Parathyroid adenoma (tissue), 2 donors: ENCODE data around the gene PLEKHJ1.
"Not testable (repeated sequence)": the region's sequence is repeated elsewhere in the genome, so short reads cannot be mapped to it uniquely, and the experiment has no call there.

Experiments
- H2AFZ ChIP-seq: fragments of 300-600 bp; sonication (generic); one replicate; pipeline ENCODE4 v1.7.0; 2017; ENCODE audit warnings: antibody characterized with exemption, mild to moderate bottlenecking
- H3K27ac ChIP-seq: fragments of 300-600 bp; sonication (generic); one replicate; pipeline ENCODE4 v1.7.0; 2017
- H3K27me3 ChIP-seq: fragments of 300-600 bp; sonication (generic); one replicate; pipeline ENCODE4 v1.7.0; 2017; ENCODE audit warnings: low read length; ENCODE audit not compliant: control insufficient read depth, insufficient read depth
- H3K36me3 ChIP-seq: fragments of 300-600 bp; sonication (generic); one replicate; pipeline ENCODE4 v1.7.0; 2017; ENCODE audit warnings: low read length; ENCODE audit not compliant: control insufficient read depth, insufficient read depth
- H3K4me1 ChIP-seq: fragments of 300-600 bp; sonication (generic); one replicate; pipeline ENCODE4 v1.7.0; 2017; ENCODE audit warnings: control low read depth
- H3K4me2 ChIP-seq: fragments of 300-600 bp; sonication (generic); one replicate; pipeline ENCODE4 v1.7.0; 2017; ENCODE audit warnings: low read length
- H3K4me3 ChIP-seq: fragments of 300-600 bp; sonication (generic); one replicate; pipeline ENCODE4 v1.7.0; 2017; ENCODE audit warnings: low read depth, low read length
- H3K79me2 ChIP-seq: fragments of 300-600 bp; sonication (generic); one replicate; pipeline ENCODE4 v1.7.0; 2017; ENCODE audit warnings: control low read depth
- H3K9ac ChIP-seq: fragments of 300-600 bp; sonication (generic); one replicate; pipeline ENCODE4 v1.7.0; 2017; ENCODE audit warnings: mild to moderate bottlenecking
- H3K9me3 ChIP-seq: fragments of 300-600 bp; sonication (generic); one replicate; pipeline ENCODE4 v1.7.0; 2017; ENCODE audit warnings: low read length; ENCODE audit not compliant: control insufficient read depth
- CTCF ChIP-seq: fragments of 300-600 bp; sonication (generic); IDR thresholded peaks from one replicate; pipeline ENCODE4 v1.7.0; 2017; ENCODE audit warnings: antibody characterized with exemption, mild to moderate bottlenecking
- donor health status: primary hyperparathyroidism.

The PLEKHJ1 gene

DNA sequence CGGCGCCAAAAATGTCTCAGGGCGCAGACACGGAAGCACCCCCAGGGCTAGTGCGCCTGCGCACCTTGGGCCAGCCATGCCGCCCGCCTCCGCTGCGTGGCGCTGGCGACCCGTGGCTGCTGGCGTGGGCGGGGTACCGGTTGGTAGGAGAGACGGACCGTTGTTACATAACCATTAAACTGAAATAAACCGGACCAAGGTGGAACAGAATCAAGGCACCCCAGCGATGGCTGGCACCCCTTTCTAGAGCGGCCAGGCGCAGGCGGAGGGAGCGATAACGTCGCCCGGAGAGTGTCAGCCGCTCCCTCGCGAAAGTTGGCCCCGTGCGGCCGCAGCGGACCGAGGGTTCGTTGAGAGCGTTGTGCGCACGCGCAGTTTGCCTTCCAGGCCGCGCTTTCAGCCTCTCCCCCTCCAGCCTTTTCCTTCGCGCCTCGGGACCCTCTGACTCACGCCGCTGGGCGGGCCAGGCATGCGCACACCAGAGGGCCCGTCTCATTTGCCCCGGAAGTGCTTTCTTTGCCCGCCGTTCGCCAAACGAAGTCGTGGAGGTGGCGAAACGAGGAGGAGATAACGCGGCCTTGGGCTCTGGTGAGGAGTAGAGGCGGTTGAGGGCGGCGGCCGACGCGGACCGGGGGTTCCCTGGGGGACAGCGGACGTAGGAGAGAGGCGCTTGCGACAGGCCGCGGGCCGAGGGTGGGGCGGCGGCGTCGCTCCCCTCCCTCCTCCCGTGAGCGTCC, at the start of gene PLEKHJ1, which contains the start of gene SF3A2:
TSS of gene PLEKHJ1 (minus strand) at position 16 of the 737 bp plus-strand sequence. CDS start 81 bp downstream, outside the sequence.
TSS of gene SF3A2 (plus strand) at position 511 of the 737 bp plus-strand sequence. CDS start 6,595 bp downstream, outside the sequence.
- Histone ChIP-seq H3K9ac (peak within 1 kb of the TSS; percentile 75), H3K36me3 (no peaks in the 10 kb centered on the region), H3K27me3 (no peaks in the 10 kb centered on the region), H3K4me1 (peaks cover 12% of the 10 kb centered on the region), H2AFZ (peak within 1 kb of the TSS; percentile 76), H3K79me2 (peaks cover 53% of the 10 kb centered on the region), H3K4me2 (peak within 1 kb of the TSS; percentile 100), H3K9me3 (no peaks in the 10 kb centered on the region), H3K27ac (peak within 1 kb of the TSS; percentile 94), H3K4me3 (peak within 1 kb of the TSS; percentile 94)
- TF ChIP-seq CTCF: peak; percentile 100

DNA sequence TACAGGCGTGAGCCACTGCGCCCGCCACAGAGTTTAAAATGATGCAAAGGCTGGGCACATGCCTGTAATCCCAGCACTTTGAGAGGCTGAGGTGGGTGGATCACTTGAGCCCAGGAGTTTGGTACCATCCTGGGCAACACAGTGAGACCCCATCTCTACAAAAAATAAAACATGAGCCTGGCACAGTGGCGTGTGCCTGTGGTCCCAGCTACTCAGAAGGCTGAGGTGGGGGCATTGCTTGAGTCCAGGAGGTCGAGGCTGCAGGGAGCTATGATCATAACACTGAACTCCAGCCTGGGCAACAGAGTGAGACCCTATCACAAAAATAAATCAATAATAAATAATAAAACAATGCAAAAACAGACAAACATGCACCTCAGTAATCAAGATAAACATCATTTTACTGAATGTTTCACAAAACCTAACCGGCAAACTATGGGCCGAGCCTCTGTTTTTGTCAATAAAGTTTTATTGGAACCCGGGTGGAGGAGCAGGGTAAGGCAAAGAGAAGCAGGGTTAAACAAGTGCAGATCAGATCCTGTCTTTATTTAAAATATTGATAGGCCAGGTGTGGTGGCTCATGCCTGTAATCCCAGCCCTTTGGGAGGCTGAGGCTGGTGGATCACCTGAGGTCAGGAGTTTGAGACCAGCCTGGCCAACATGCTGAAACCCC, 47.8 kb upstream of the PLEKHJ1 start:
- Histone ChIP-seq H3K4me2 (no peak overlapping the region), H2AFZ (no peak overlapping the region)

DNA sequence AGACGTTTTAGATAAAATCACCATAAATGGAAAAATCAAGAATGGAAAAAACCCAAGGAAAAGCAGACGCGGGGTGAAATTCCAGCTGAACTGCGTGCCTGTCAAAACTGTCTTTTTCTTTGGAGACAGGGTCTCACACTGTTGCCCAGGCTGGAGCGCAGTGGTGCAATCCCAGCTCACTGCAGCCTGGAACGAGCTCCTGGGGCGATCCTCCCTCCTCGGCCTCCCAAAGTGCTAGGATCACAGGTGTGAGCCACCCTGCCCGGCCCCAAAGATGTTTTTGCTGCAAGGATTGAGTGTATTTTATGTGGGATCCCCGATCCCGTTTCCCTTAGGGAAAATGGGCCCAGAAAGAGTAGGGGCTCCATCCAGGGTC, 46.7 kb upstream of the PLEKHJ1 start:
- Histone ChIP-seq H3K27ac (no peak overlapping the region), H3K4me1 (no peaks in the 10 kb centered on the region), H2AFZ (no peak overlapping the region), H3K4me3 (no peak overlapping the region), H3K4me2 (no peak overlapping the region), H3K9ac (no peak overlapping the region), H3K79me2 (no peaks in the 10 kb centered on the region), H3K36me3 (no peaks in the 10 kb centered on the region), H3K9me3 (no peaks in the 10 kb centered on the region), H3K27me3 (no peaks in the 10 kb centered on the region)
- no peak for TF ChIP-seq CTCF

More for the DNA sequence above, 47.8 kb upstream of the PLEKHJ1 start:
- no peak overlapping the region for H3K9ac ChIP-seq
- no peaks in the 10 kb centered on the region for H3K9me3 ChIP-seq
- no peak for TF ChIP-seq CTCF
- H3K36me3 ChIP-seq: no peaks in the 10 kb centered on the region
- no peak overlapping the region for H3K27ac ChIP-seq
- no peaks in the 10 kb centered on the region for H3K79me2 ChIP-seq
- no peaks in the 10 kb centered on the region for H3K27me3 ChIP-seq
- no peaks in the 10 kb centered on the region for H3K4me1 ChIP-seq
- H3K4me3 ChIP-seq: no peak overlapping the region

- no peak for TF ChIP-seq CTCF
- Histone ChIP-seq H3K27ac (no peak within 1 kb of the TSS), H3K9me3 (no peaks in the 10 kb centered on the region), H3K9ac (no peak within 1 kb of the TSS), H3K79me2 (no peaks in the 10 kb centered on the region), H3K4me3 (no peak within 1 kb of the TSS), H3K27me3 (no peaks in the 10 kb centered on the region), H3K4me1 (no peaks in the 10 kb centered on the region), H2AFZ (peak within 1 kb of the TSS; percentile 33), H3K36me3 (no peaks in the 10 kb centered on the region), H3K4me2 (peak within 1 kb of the TSS; percentile 49)
These were observed 46.1 kb upstream of the PLEKHJ1 start, which contains the start of gene PEAK3 for GRCh38 chr19:2282062-2282861. Gene PEAK3 (minus strand): TSS chr19:2282175. CDS start chr19:2280931, 1,244 bp downstream.

DNA sequence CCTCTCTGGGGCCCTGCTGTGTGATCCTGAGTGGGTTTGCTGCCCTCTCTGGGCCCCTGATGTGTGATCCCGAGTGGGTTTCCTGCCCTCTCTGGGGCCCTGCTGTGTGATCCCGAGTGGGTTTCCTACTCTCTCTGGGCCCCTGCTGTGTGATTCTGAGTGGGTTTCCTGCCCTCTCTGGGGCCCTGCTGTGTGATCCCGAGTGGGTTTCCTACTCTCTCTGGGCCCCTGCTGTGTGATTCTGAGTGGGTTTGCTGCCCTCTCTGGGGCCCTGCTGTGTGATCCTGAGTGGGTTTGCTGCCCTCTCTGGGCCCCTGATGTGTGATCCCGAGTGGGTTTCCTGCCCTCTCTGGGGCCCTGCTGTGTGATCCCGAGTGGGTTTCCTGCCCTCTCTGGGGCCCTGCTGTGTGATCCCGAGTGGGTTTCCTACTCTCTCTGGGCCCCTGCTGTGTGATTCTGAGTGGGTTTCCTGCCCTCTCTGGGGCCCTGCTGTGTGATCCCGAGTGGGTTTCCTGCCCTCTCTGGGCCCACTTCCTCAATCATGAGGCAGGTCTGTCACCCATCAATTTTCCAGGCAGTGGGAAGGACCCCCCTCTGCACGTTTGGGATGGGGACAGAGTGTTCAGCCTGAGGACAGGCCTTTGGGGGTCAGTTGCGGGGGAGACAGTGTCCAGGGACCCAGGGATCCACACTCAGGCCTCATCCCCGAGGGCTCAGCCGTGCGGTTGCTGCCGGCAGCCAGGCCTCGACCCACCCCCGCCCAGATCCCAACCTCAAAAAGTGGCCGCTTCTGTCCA, 45.3 kb upstream of the PLEKHJ1 start:
- not testable (repeated sequence) for H3K27ac ChIP-seq, H3K9ac ChIP-seq, H3K4me3 ChIP-seq, H3K27me3 ChIP-seq, H3K4me1 ChIP-seq, H3K9me3 ChIP-seq, H3K36me3 ChIP-seq, H3K79me2 ChIP-seq
- H2AFZ ChIP-seq: peak overlapping the region; percentile 33
- H3K4me2 ChIP-seq: peak overlapping the region; percentile 49
